ENCODE data around the gene ESPL1. TPM values are rescaled to one million over a fixed set of nuclear protein-coding genes. Genes with fewer than 3 reads are reported as not detected.
A peak's percentile ranks its signal among the peaks of the same experiment; 100 is the strongest.

ESPL1 gene
- total and polyA plus RNA-seq, 2 of the 13 experiments (the other 11 are each of a cell fraction or from before 2014, with no cell fraction given): 5.8 to 11.5 TPM

- no peak for TF ChIP-seq ZNF609 (CRISPR knock-in tag; IDR thresholded peaks at IDR 0.05; ENCODE audit: borderline replicate concordance)
- peak; percentile 38; the same call in 1 of the 2 replicates for TF ChIP-seq ZNF136 (CRISPR knock-in tag; IDR thresholded peaks at IDR 0.05; ENCODE audit: low read depth)
- peak; percentile 48; the same call in 1 of the 2 replicates for TF ChIP-seq ZNF264 (CRISPR knock-in tag; IDR thresholded peaks at IDR 0.05)
- 0 out of 2 replicates have a peak, but pooled peaks have one; percentile 14 for TF ChIP-seq CEBPG (CRISPR knock-in tag; IDR thresholded peaks at IDR 0.05)
- TF ChIP-seq PHF8 (CRISPR knock-in tag; IDR thresholded peaks at IDR 0.05): peak; percentile 96
- no peak for TF ChIP-seq ZNF362 (CRISPR knock-in tag; IDR thresholded peaks at IDR 0.05; ENCODE audit: borderline replicate concordance)
- 0 out of 2 replicates have a peak, but pooled peaks have one; percentile 50 for TF ChIP-seq ZFP36L1 (CRISPR knock-in tag; IDR thresholded peaks at IDR 0.05)
- peak; percentile 39; the same call in 1 of the 2 replicates for TF ChIP-seq HDAC2 (CRISPR knock-in tag; IDR thresholded peaks at IDR 0.05)
- peak; percentile 56; the same call in 1 of the 2 replicates for TF ChIP-seq MAZ (IDR thresholded peaks at IDR 0.05; ENCODE audit: borderline replicate concordance, low read depth, low read length)
- 0 out of 2 replicates have a peak, but pooled peaks have one; percentile 28 for TF ChIP-seq MAZ (CRISPR knock-in tag; IDR thresholded peaks at IDR 0.05; ENCODE audit: low read depth)
- TF ChIP-seq HOXA9 (CRISPR knock-in tag; IDR thresholded peaks at IDR 0.05; ENCODE audit: borderline replicate concordance): 0 out of 2 replicates have a peak, but pooled peaks have one; percentile 30
- TF ChIP-seq ZNF550 (CRISPR knock-in tag; IDR thresholded peaks at IDR 0.05; ENCODE audit: borderline replicate concordance): no peak
- TF ChIP-seq RAD51 (IDR thresholded peaks at IDR 0.05; ENCODE audit: borderline replicate concordance): peak; percentile 57; the same call in 1 of the 2 replicates
- 0 out of 2 replicates have a peak, but pooled peaks have one; percentile 33 for TF ChIP-seq ZNF770 (CRISPR knock-in tag; IDR thresholded peaks at IDR 0.05)
- peak; percentile 84 for TF ChIP-seq UBTF (CRISPR knock-in tag; IDR thresholded peaks at IDR 0.05)
- TF ChIP-seq ZNF713 (CRISPR knock-in tag; IDR thresholded peaks at IDR 0.05): no peak
- TF ChIP-seq NR2C2 (CRISPR knock-in tag; IDR thresholded peaks at IDR 0.05; ENCODE audit: borderline replicate concordance): 0 out of 2 replicates have a peak, but pooled peaks have one; percentile 34
Measured at GRCh38 chr12:53251477-53252348, 16.4 kb upstream of the ESPL1 start (continued).

All from HepG2 (cell line).